CD14-positive monocyte (primary cell): Measurements from ENCODE around the gene ZNF821. TPM values are rescaled to one million over a fixed set of nuclear protein-coding genes. Genes with fewer than 3 reads are reported as not detected.

Experiments
- DNase-seq, 3 donors: peaks; one replicate each; pipeline ENCODE4 v3.0.0-alpha.2; 2011 to 2022
- H2AFZ ChIP-seq: 2 replicates; pipeline ENCODE4 v1.6.0; 2012; ENCODE audit warnings: mild to moderate bottlenecking, low read depth, low read length, inconsistent platforms; ENCODE audit not compliant: insufficient read depth, poor library complexity, severe bottlenecking
- H3K27ac ChIP-seq, 2 donors: 1 replicate in 1 of 2; 2 replicates in 1 of 2; pipeline ENCODE4 v1.5.1; 2012 to 2013; ENCODE audit warnings: low read length in 2 of 2, control low read depth in 1 of 2, inconsistent platforms in 1 of 2, low read depth in 1 of 2, mild to moderate bottlenecking in 1 of 2
- H3K27me3 ChIP-seq, 2 donors: one replicate each; pipeline versions ENCODE4 v1.6.0 to v1.6.1; 2011 to 2013; ENCODE audit warnings: low read length in 2 of 2; ENCODE audit not compliant: control insufficient read depth in 2 of 2, insufficient read depth in 2 of 2
- H3K36me3 ChIP-seq, 2 donors: replicated peaks in 1 of 2; 1 replicate in 1 of 2; 2 replicates in 1 of 2; pipeline versions ENCODE4 v1.5.1 to v1.6.1; 2012 to 2013; ENCODE audit warnings: low read length in 2 of 2, control low read depth in 1 of 2, inconsistent platforms in 1 of 2, mild to moderate bottlenecking in 1 of 2; ENCODE audit not compliant: insufficient read depth in 2 of 2, control insufficient read depth in 1 of 2
- H3K4me1 ChIP-seq, 2 donors: 1 replicate in 1 of 2; 2 replicates in 1 of 2; pipeline versions ENCODE4 v1.5.1 to v1.6.1; 2012 to 2013; ENCODE audit warnings: low read length in 2 of 2, control low read depth in 1 of 2, inconsistent platforms in 1 of 2, mild to moderate bottlenecking in 1 of 2, moderate library complexity in 1 of 2; ENCODE audit not compliant: insufficient read depth in 2 of 2, control insufficient read depth in 1 of 2
- H3K4me2 ChIP-seq: replicated peaks from 2 replicates; pipeline ENCODE3; 2012; ENCODE audit warnings: low read length, moderate library complexity, mild to moderate bottlenecking; ENCODE audit not compliant: poor library complexity, severe bottlenecking; ENCODE audit errors: extremely low read depth
- H3K4me3 ChIP-seq, 3 experiments: fragments of 200-600 bp in 1 of 3; sonication (generic) in 1 of 3; replicated peaks in 1 of 3; 1 replicate in 2 of 3; 2 replicates in 1 of 3; pipeline ENCODE4 v1.5.1; 2011 to 2013; ENCODE audit warnings: low read length in 3 of 3, mild to moderate bottlenecking in 3 of 3, control low read depth in 2 of 3, low read depth in 2 of 3, inconsistent platforms in 1 of 3, moderate library complexity in 1 of 3
- H3K79me2 ChIP-seq: 2 replicates; pipeline ENCODE4 v1.6.0; 2012; ENCODE audit warnings: mild to moderate bottlenecking, control low read depth, inconsistent platforms, low read length, moderate library complexity; ENCODE audit not compliant: insufficient read depth
- H3K9ac ChIP-seq: 2 replicates; pipeline ENCODE4 v1.6.0; 2017; ENCODE audit warnings: low read length, mild to moderate bottlenecking; ENCODE audit not compliant: insufficient read depth, poor library complexity, severe bottlenecking
- H3K9me3 ChIP-seq, 2 donors: replicated peaks in 1 of 2; 1 replicate in 1 of 2; 2 replicates in 1 of 2; pipeline versions ENCODE4 v1.5.1 to v1.6.1; 2012 to 2013; ENCODE audit warnings: low read length in 2 of 2, control low read depth in 1 of 2; ENCODE audit not compliant: control insufficient read depth in 1 of 2, insufficient read depth in 1 of 2
- H4K20me1 ChIP-seq: 2 replicates; pipeline ENCODE4 v1.6.0; 2012; ENCODE audit warnings: mild to moderate bottlenecking, low read length, control low read depth, moderate library complexity; ENCODE audit not compliant: insufficient read depth
- H3K27ac Mint-ChIP-seq, 7 donors: one replicate each; pipeline ENCODE4 v1.8.0; 2020; ENCODE audit warnings: mild to moderate bottlenecking in 7 of 7, mixed read lengths in 7 of 7, moderate library complexity in 6 of 7, inconsistent platforms in 2 of 7
- H3K27me3 Mint-ChIP-seq, 3 donors: one replicate each; pipeline ENCODE4 v1.8.0; 2021 to 2022; ENCODE audit warnings: low read depth in 3 of 3, mild to moderate bottlenecking in 3 of 3, mixed read lengths in 3 of 3, moderate library complexity in 3 of 3, inconsistent platforms in 1 of 3
- H3K36me3 Mint-ChIP-seq, 2 donors: one replicate each; pipeline ENCODE4 v1.8.0; 2020; ENCODE audit warnings: mixed read lengths in 2 of 2, inconsistent platforms in 1 of 2, mild to moderate bottlenecking in 1 of 2
- H3K4me1 Mint-ChIP-seq: one replicate; pipeline ENCODE4 v1.8.0; 2020; ENCODE audit warnings: mild to moderate bottlenecking, mixed read lengths
- H3K4me3 Mint-ChIP-seq, 2 donors: one replicate each; pipeline ENCODE4 v1.8.0; 2020; ENCODE audit warnings: mild to moderate bottlenecking in 2 of 2, mixed read lengths in 2 of 2, moderate library complexity in 1 of 2
- H3K9me3 Mint-ChIP-seq, 7 donors: one replicate each; pipeline ENCODE4 v1.8.0; 2020 to 2022; ENCODE audit warnings: mixed read lengths in 7 of 7, mild to moderate bottlenecking in 6 of 7, moderate library complexity in 6 of 7, inconsistent platforms in 2 of 7
- WGBS: methylation state at CpG from one replicate; pipeline ENCODE4 v1.1.5; 2013; ENCODE audit warnings: missing lambda C conversion rate; ENCODE audit not compliant: insufficient coverage; 5-methylcytosine and 5-hydroxymethylcytosine counted together
- intact Hi-C, 2 donors: fragments of 100-400 bp; cut with micrococcal nuclease; formaldehyde crosslinking; loops; one replicate each; pipeline versions ENCODE4 v1.15.0 to v1.15.1; 2023
- polyA plus RNA-seq, 3 donors: library from polyadenylated mRNA; depleted of rRNA in 1 of 3; unstranded in 2 of 3; stranded (reverse) in 1 of 3; fragments of 300-500 nt in 2 of 3; fragments of >200 nt in 1 of 3; fragmentation: Illumina TruSeq in 2 of 3; gene quantifications; 1 replicate in 2 of 3; 2 replicates in 1 of 3; pipeline ENCODE4 v1.2.3, GENCODE V29; 2012 to 2021
- TF ChIP-seq, protein P1 (sequence below): fragments of 200-600 bp; IDR thresholded peaks from one replicate; pipeline ENCODE4 v1.8.0; 2022; ENCODE audit warnings: antibody characterized with exemption, mild to moderate bottlenecking

Gene ZNF821
- polyA plus RNA-seq, 3 donors = 3.1 to 5.4 (median 4.9) TPM

- H3K4me1 Mint-ChIP-seq = peaks cover 18% of the 10 kb centered on the region
- Histone ChIP-seq H3K79me2 (peaks cover 40% of the 10 kb centered on the region), H3K27me3 (no peaks in the 10 kb centered on the region), H3K4me2 (no peak overlapping the region), H3K9ac (no peak overlapping the region), H3K36me3 (peaks cover 71 to 92% of the 10 kb centered on the region in 2 donors), H3K9me3 (no peaks in the 10 kb centered on the region), H4K20me1 (peaks cover 57% of the 10 kb centered on the region), H3K4me3 (no peak overlapping the region), H3K4me1 (peaks cover 4 to 9% of the 10 kb centered on the region in 2 donors), H3K27ac (peak overlapping the region in 1 of 2 donors; percentile 36), H2AFZ (no peak overlapping the region)
- intact Hi-C loops = no loop called here
- H3K9me3 Mint-ChIP-seq = no peaks in the 10 kb centered on the region
- TF ChIP-seq, protein P1, sequence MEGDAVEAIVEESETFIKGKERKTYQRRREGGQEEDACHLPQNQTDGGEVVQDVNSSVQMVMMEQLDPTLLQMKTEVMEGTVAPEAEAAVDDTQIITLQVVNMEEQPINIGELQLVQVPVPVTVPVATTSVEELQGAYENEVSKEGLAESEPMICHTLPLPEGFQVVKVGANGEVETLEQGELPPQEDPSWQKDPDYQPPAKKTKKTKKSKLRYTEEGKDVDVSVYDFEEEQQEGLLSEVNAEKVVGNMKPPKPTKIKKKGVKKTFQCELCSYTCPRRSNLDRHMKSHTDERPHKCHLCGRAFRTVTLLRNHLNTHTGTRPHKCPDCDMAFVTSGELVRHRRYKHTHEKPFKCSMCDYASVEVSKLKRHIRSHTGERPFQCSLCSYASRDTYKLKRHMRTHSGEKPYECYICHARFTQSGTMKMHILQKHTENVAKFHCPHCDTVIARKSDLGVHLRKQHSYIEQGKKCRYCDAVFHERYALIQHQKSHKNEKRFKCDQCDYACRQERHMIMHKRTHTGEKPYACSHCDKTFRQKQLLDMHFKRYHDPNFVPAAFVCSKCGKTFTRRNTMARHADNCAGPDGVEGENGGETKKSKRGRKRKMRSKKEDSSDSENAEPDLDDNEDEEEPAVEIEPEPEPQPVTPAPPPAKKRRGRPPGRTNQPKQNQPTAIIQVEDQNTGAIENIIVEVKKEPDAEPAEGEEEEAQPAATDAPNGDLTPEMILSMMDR = no peak
- H3K36me3 Mint-ChIP-seq = peaks cover 71 to 82% of the 10 kb centered on the region in 2 donors
- DNase-seq = no peak
- no peaks in the 10 kb centered on the region for H3K27me3 Mint-ChIP-seq
- peak overlapping the region in 4 of 7 donors; percentile 8 to 55 (median 18) for H3K27ac Mint-ChIP-seq
- H3K4me3 Mint-ChIP-seq = no peak overlapping the region
- 97% methylated on average over 4 of the region's 8 CpGs for WGBS
Measured at GRCh38 chr16:71851746-71852145, 32.2 kb downstream of the ZNF821 start.

GRCh38 chr16:71848622-71849021 is 35.4 kb downstream of the ZNF821 start:
- Histone ChIP-seq H3K27ac (no peak overlapping the region), H3K27me3 (no peaks in the 10 kb centered on the region), H3K79me2 (peaks cover 38% of the 10 kb centered on the region), H3K36me3 (peaks cover 54 to 61% of the 10 kb centered on the region in 2 donors), H4K20me1 (peaks cover 27% of the 10 kb centered on the region), H3K4me3 (no peak overlapping the region), H3K4me1 (peaks cover 13 to 21% of the 10 kb centered on the region in 2 donors), H3K9me3 (no peaks in the 10 kb centered on the region), H3K4me2 (no peak overlapping the region), H3K9ac (no peak overlapping the region), H2AFZ (no peak overlapping the region)
- Mint-ChIP-seq H3K36me3 (peaks cover 55 to 63% of the 10 kb centered on the region in 2 donors), H3K27me3 (peaks cover 0 to 2% (median 0%) of the 10 kb centered on the region in 3 donors), H3K4me1 (peaks cover 22% of the 10 kb centered on the region), H3K27ac (peak overlapping the region in 3 of 7 donors; percentile 9 to 51 (median 34)), H3K9me3 (no peaks in the 10 kb centered on the region), H3K4me3 (no peak overlapping the region)
- WGBS = 100% methylated on average over 1 of the region's 6 CpGs
- TF ChIP-seq, protein P1 = no peak
- no peak for DNase-seq
- intact Hi-C loops = loop anchor here (5.0 kb wide), 4 partner anchors 34 to 121 kb away; partner anchors contain the start of genes IST1 (in 1 of the 2) and ZNF821 (in 1 of the 2)
